ENCODE results near the gene DACT3.
A peak's percentile ranks its signal among the peaks of the same experiment; 100 is the strongest.
"Not testable (repeated sequence)": the region's sequence is repeated elsewhere in the genome, so short reads cannot be mapped to it uniquely, and the experiment has no call there.

Gene DACT3

DNA sequence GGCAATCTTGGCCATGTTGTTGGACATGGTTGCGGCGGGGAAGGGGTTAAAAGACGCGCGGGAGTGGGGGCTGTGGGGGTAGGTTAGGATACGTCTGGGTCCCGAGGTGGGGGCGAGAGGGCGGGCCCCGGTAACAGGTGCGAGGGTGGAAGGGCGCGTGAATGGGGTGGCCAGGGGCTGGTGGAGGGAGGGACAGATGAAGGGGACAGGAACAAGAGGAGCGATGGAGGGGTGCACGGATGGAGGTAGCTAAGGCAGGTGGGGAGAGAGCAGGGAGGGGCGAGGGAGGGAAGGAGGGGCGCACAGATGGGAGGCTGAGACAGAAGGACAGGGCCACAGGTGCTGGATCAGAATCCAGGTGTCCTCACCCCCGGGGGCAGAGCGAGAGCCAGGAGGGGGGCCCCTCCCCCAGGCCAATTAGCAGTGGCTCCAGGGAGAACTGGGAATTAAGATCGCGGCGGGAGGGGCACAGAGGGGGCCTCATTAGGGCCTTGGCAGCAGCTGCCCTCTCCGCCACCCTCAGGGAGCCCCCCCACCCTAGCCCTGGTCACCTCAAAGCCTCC, 26.2 kb downstream of the DACT3 start:
- peaks cover 21 to 27% of the 10 kb centered on the region in 2 donors for H3K4me1 ChIP-seq (ENCODE audit: control insufficient read depth in 1 of 2, insufficient read depth in 2 of 2, low read length in 2 of 2)
- peaks cover 45 to 50% of the 10 kb centered on the region in 2 donors for H3K27me3 ChIP-seq (ENCODE audit: control insufficient read depth in 1 of 2, insufficient read depth in 2 of 2, low read length in 2 of 2)
- H3K4me3 ChIP-seq (ENCODE audit: low read depth in 1 of 2, low read length in 2 of 2) = no peak overlapping the region
- no peaks in the 10 kb centered on the region for H3K36me3 ChIP-seq (ENCODE audit: control insufficient read depth in 1 of 2, insufficient read depth in 2 of 2, low read length in 2 of 2)
- H3K9ac ChIP-seq (ENCODE audit: low read depth in 1 of 2, low read length in 2 of 2) = no peak overlapping the region
- no peak overlapping the region for H3K27ac ChIP-seq (ENCODE audit: low read depth, low read length)
- H3K9me3 ChIP-seq (ENCODE audit: control insufficient read depth in 1 of 2, low read length in 2 of 2) = no peaks in the 10 kb centered on the region

DNA sequence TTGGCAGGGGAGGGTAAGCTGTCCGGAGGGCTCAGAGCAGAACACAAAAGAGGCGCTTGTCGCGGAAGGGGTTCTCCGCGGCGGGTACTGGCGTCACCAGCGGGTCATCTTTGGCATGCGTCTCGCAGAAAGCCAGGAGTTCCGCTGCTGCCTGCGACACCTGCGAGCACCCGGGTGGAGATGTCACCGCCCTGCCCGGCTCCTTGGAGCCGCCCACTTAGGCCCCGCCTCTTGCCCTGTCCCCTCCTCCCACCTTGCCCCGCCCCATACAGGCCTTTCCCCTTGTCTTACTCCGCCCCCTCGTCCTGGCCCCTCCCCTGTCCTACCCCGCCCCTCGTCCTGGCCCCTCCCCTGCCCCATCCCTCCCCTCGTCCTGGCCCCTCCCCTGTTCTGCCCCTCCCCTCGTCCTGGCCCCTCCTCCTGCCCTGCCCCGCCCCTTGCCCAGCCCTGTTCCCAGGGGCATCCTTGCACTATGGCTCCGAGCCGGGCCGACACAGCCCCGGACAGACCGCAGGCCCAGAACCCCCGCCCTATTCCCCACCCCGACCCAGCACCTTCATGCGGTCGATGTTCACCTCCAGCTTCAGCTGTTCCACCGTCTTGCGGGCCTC, 26.8 kb downstream of the DACT3 start:
- Histone ChIP-seq H3K9me3 (ENCODE audit: control insufficient read depth in 1 of 2, low read length in 2 of 2) (no peaks in the 10 kb centered on the region), H3K4me1 (ENCODE audit: control insufficient read depth in 1 of 2, insufficient read depth in 2 of 2, low read length in 2 of 2) (peaks cover 15 to 21% of the 10 kb centered on the region in 2 donors), H3K27ac (ENCODE audit: low read depth, low read length) (no peak overlapping the region), H3K4me3 (ENCODE audit: low read depth in 1 of 2, low read length in 2 of 2) (peak overlapping the region; percentile 59 to 65), H3K27me3 (ENCODE audit: control insufficient read depth in 1 of 2, insufficient read depth in 2 of 2, low read length in 2 of 2) (peaks cover 40 to 45% of the 10 kb centered on the region in 2 donors), H3K9ac (ENCODE audit: low read depth in 1 of 2, low read length in 2 of 2) (peak overlapping the region; percentile 14 to 30), H3K36me3 (ENCODE audit: control insufficient read depth in 1 of 2, insufficient read depth in 2 of 2, low read length in 2 of 2) (no peaks in the 10 kb centered on the region)

DNA sequence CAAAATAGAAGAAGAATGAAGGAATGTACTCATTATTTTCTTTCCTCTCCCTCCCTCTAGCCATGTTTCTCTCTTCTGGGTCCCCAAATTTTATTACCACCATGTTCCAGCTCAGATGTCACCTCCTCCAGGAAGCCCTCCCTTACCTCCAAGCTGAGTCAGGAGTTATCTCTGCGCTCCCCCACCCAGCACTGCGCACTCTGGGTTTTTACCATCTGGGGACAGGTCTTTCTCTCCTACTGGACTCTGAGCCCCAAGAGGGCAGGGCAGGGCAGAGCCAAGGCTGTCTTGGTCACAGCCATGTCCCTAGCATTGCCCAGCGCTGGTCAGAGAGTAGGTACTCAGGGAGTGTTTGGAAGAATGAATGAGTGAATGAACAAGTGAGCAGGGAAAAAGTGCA, 27.9 kb downstream of the DACT3 start:
- Histone ChIP-seq H3K36me3 (ENCODE audit: control insufficient read depth in 1 of 2, insufficient read depth in 2 of 2, low read length in 2 of 2) (no peaks in the 10 kb centered on the region), H3K4me1 (ENCODE audit: control insufficient read depth in 1 of 2, insufficient read depth in 2 of 2, low read length in 2 of 2) (peaks cover 11 to 15% of the 10 kb centered on the region in 2 donors), H3K4me3 (ENCODE audit: low read depth in 1 of 2, low read length in 2 of 2) (peak overlapping the region in 1 of 2 donors; percentile 65), H3K27me3 (ENCODE audit: control insufficient read depth in 1 of 2, insufficient read depth in 2 of 2, low read length in 2 of 2) (peaks cover 36 to 41% of the 10 kb centered on the region in 2 donors), H3K9me3 (ENCODE audit: control insufficient read depth in 1 of 2, low read length in 2 of 2) (no peaks in the 10 kb centered on the region), H3K27ac (ENCODE audit: low read depth, low read length) (no peak overlapping the region), H3K9ac (ENCODE audit: low read depth in 1 of 2, low read length in 2 of 2) (no peak overlapping the region)

DNA sequence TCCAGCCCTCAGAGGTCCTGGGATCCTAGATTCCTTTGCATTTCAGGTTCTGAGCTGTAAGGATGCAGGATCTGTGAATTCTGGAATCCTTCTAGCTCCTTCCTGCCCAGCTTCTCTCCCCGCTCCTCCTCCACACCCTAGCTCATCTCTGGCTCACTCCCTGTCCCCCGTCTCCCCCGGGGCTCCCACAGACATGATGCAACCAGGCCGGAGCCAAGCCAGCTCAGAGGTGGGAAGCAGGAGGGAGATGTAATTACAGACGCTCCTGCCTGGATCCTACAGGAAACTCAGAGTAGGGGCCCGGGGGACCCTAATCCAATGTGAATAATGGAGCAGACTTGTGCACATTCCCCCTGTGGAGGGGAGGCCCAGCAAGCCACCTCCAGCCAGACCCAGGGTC, 29.5 kb downstream of the DACT3 start:
- no peak overlapping the region for H3K9ac ChIP-seq (ENCODE audit: low read depth in 1 of 2, low read length in 2 of 2)
- peaks cover 10 to 15% of the 10 kb centered on the region in 2 donors for H3K4me1 ChIP-seq (ENCODE audit: control insufficient read depth in 1 of 2, insufficient read depth in 2 of 2, low read length in 2 of 2)
- H3K36me3 ChIP-seq (ENCODE audit: control insufficient read depth in 1 of 2, insufficient read depth in 2 of 2, low read length in 2 of 2) = no peaks in the 10 kb centered on the region
- no peak overlapping the region for H3K27ac ChIP-seq (ENCODE audit: low read depth, low read length)
- no peaks in the 10 kb centered on the region for H3K9me3 ChIP-seq (ENCODE audit: control insufficient read depth in 1 of 2, low read length in 2 of 2)
- peaks cover 24 to 27% of the 10 kb centered on the region in 2 donors for H3K27me3 ChIP-seq (ENCODE audit: control insufficient read depth in 1 of 2, insufficient read depth in 2 of 2, low read length in 2 of 2)
- no peak overlapping the region for H3K4me3 ChIP-seq (ENCODE audit: low read depth in 1 of 2, low read length in 2 of 2)

DNA sequence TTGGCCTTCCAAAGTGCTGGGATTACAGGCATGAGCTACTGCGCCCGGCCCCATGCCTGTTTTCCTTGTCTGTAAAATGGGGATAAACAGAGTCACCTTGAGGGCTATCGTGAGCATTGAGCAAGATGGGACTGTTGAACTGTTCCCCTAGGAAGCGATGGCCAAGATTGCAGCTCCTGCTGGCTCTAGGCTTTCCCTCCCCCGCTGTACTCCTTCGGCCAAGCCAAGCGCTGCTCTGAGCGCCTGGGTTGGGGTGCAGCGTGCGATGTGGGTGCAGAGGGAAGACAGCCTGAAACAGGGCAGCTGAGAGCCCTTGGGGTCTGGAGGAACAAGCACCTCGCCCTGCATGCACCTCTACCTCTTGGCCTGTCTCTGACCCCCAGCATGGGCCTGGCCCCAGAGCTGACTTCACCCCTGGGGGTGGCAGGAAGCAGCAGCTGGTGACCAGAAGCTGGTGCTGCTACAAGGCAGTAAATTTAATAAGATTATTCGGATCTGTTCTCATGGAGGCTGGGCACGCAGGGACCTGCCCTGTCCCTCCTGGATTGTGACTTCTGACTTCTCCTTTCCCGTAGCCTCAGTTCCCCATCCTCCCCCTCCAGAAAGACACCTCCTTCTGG, 30.3 kb downstream of the DACT3 start:
- H3K27ac ChIP-seq (ENCODE audit: low read depth, low read length) = no peak overlapping the region
- no peaks in the 10 kb centered on the region for H3K36me3 ChIP-seq (ENCODE audit: control insufficient read depth in 1 of 2, insufficient read depth in 2 of 2, low read length in 2 of 2)
- no peak overlapping the region for H3K4me3 ChIP-seq (ENCODE audit: low read depth in 1 of 2, low read length in 2 of 2)
- H3K9me3 ChIP-seq (ENCODE audit: control insufficient read depth in 1 of 2, low read length in 2 of 2) = no peaks in the 10 kb centered on the region
- H3K9ac ChIP-seq (ENCODE audit: low read depth in 1 of 2, low read length in 2 of 2) = no peak overlapping the region
- H3K4me1 ChIP-seq (ENCODE audit: control insufficient read depth in 1 of 2, insufficient read depth in 2 of 2, low read length in 2 of 2) = peaks cover 11 to 16% of the 10 kb centered on the region in 2 donors
- peaks cover 18 to 23% of the 10 kb centered on the region in 2 donors for H3K27me3 ChIP-seq (ENCODE audit: control insufficient read depth in 1 of 2, insufficient read depth in 2 of 2, low read length in 2 of 2)

DNA sequence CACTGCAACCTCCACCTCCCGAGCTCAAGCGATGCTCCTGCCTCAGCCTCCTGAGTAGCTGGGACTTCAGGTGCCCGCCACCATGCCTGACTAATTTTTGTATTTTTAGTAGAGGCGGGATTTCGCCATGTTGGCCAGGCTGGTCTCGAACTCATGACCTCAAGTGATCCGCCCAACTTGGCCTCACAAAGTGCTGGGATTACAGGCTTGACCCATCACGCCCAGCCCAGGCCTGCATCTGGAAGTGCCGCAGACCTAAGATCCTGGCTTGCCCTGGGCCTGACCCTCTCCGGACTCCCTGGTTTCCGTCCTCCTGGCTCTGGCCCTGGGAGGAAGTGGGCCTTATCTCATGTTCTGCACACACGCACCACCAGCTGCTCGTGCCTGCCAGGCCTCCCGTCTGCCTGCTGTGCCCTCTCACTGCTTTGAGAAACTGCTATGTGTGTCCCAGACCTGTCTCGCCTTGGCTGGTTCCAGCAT, 31.4 kb downstream of the DACT3 start:
- H3K4me3 ChIP-seq (ENCODE audit: low read depth in 1 of 2, low read length in 2 of 2) = no peak overlapping the region
- peaks cover 18 to 23% of the 10 kb centered on the region in 2 donors for H3K27me3 ChIP-seq (ENCODE audit: control insufficient read depth in 1 of 2, insufficient read depth in 2 of 2, low read length in 2 of 2)
- H3K9me3 ChIP-seq (ENCODE audit: control insufficient read depth in 1 of 2, low read length in 2 of 2) = no peaks in the 10 kb centered on the region
- H3K9ac ChIP-seq (ENCODE audit: low read depth in 1 of 2, low read length in 2 of 2) = no peak overlapping the region
- peaks cover 13 to 24% of the 10 kb centered on the region in 2 donors for H3K4me1 ChIP-seq (ENCODE audit: control insufficient read depth in 1 of 2, insufficient read depth in 2 of 2, low read length in 2 of 2)
- no peak overlapping the region for H3K27ac ChIP-seq (ENCODE audit: low read depth, low read length)
- no peaks in the 10 kb centered on the region for H3K36me3 ChIP-seq (ENCODE audit: control insufficient read depth in 1 of 2, insufficient read depth in 2 of 2, low read length in 2 of 2)

DNA sequence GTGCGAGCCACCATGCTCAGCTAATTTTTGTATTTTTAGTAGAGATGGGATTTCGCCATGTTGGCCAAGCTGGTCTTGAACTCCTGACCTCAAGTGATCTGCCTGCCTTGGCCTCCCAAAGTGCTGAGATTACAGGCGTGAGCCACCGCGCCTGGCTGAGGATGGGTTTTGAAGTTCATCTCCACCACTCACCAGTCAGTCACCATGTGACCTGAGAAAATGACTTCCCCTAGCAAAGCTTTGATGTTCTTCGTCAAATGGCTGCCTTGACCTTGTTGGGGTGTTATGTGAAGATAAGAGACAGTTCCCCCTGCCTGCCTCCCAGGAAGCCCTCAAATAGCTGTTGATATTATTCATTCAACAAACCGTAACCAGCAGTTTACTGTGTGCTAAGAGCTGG, 32.0 kb downstream of the DACT3 start:
- not testable (repeated sequence) for H3K27ac ChIP-seq (ENCODE audit: low read depth, low read length); H3K4me3 ChIP-seq (ENCODE audit: low read depth in 1 of 2, low read length in 2 of 2); H3K36me3 ChIP-seq (ENCODE audit: control insufficient read depth in 1 of 2, insufficient read depth in 2 of 2, low read length in 2 of 2); H3K9ac ChIP-seq (ENCODE audit: low read depth in 1 of 2, low read length in 2 of 2); H3K9me3 ChIP-seq (ENCODE audit: control insufficient read depth in 1 of 2, low read length in 2 of 2)
- peaks cover 18 to 23% of the 10 kb centered on the region in 2 donors for H3K27me3 ChIP-seq (ENCODE audit: control insufficient read depth in 1 of 2, insufficient read depth in 2 of 2, low read length in 2 of 2)
- H3K4me1 ChIP-seq (ENCODE audit: control insufficient read depth in 1 of 2, insufficient read depth in 2 of 2, low read length in 2 of 2) = peaks cover 12 to 22% of the 10 kb centered on the region in 2 donors

DNA sequence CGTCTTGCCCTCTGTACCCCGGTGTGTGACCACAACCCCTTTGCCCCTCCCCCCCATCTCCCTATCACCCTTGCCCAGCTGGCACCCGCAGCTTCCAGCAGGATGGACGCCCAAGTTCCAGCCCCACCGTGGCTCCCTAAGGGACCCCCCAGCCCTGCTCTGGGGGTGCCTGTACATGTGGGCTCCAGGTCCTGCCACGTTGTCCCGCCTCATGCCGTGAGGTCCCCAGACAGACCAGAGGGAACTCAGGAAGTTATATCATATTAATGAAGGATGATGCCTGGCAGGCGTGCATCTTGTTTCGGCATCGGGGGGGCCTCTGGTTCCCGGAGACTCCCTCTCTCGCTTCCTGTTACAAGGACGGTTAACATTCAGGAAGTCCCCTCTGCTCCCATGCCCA, 34.5 kb downstream of the DACT3 start:
- Histone ChIP-seq H3K36me3 (ENCODE audit: control insufficient read depth in 1 of 2, insufficient read depth in 2 of 2, low read length in 2 of 2) (no peaks in the 10 kb centered on the region), H3K9ac (ENCODE audit: low read depth in 1 of 2, low read length in 2 of 2) (no peak overlapping the region), H3K9me3 (ENCODE audit: control insufficient read depth in 1 of 2, low read length in 2 of 2) (no peaks in the 10 kb centered on the region), H3K4me3 (ENCODE audit: low read depth in 1 of 2, low read length in 2 of 2) (no peak overlapping the region), H3K27me3 (ENCODE audit: control insufficient read depth in 1 of 2, insufficient read depth in 2 of 2, low read length in 2 of 2) (peaks cover 1 to 21% of the 10 kb centered on the region in 2 donors), H3K27ac (ENCODE audit: low read depth, low read length) (no peak overlapping the region), H3K4me1 (ENCODE audit: control insufficient read depth in 1 of 2, insufficient read depth in 2 of 2, low read length in 2 of 2) (peaks cover 3 to 11% of the 10 kb centered on the region in 2 donors)

DNA sequence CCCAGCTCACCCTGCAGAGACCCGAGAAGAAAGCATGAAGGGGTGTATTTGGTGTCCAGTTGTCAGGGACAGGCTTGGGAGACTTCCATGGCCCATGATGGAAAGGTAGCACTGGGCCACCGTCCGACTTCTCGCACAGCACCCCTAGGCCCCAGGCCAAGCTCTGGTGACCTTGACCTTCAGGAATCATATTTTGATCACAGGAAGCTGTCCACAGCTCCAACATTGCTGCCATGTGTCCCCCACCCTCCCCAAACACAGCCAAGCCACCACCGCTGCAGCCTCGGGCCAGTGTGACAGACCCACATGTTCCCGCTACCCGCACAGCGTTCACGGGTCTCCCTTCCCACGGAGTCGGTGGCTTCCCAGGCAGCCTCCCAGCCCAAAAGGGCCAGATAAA, 35.3 kb downstream of the DACT3 start:
- no peak overlapping the region for H3K9ac ChIP-seq (ENCODE audit: low read depth in 1 of 2, low read length in 2 of 2)
- H3K27me3 ChIP-seq (ENCODE audit: control insufficient read depth in 1 of 2, insufficient read depth in 2 of 2, low read length in 2 of 2) = peaks cover under 1 to 22% of the 10 kb centered on the region in 2 donors
- peaks cover 3 to 11% of the 10 kb centered on the region in 2 donors for H3K4me1 ChIP-seq (ENCODE audit: control insufficient read depth in 1 of 2, insufficient read depth in 2 of 2, low read length in 2 of 2)
- H3K4me3 ChIP-seq (ENCODE audit: low read depth in 1 of 2, low read length in 2 of 2) = no peak overlapping the region
- no peaks in the 10 kb centered on the region for H3K9me3 ChIP-seq (ENCODE audit: control insufficient read depth in 1 of 2, low read length in 2 of 2)
- peak overlapping the region; percentile 70 for H3K27ac ChIP-seq (ENCODE audit: low read depth, low read length)
- no peaks in the 10 kb centered on the region for H3K36me3 ChIP-seq (ENCODE audit: control insufficient read depth in 1 of 2, insufficient read depth in 2 of 2, low read length in 2 of 2)

DNA sequence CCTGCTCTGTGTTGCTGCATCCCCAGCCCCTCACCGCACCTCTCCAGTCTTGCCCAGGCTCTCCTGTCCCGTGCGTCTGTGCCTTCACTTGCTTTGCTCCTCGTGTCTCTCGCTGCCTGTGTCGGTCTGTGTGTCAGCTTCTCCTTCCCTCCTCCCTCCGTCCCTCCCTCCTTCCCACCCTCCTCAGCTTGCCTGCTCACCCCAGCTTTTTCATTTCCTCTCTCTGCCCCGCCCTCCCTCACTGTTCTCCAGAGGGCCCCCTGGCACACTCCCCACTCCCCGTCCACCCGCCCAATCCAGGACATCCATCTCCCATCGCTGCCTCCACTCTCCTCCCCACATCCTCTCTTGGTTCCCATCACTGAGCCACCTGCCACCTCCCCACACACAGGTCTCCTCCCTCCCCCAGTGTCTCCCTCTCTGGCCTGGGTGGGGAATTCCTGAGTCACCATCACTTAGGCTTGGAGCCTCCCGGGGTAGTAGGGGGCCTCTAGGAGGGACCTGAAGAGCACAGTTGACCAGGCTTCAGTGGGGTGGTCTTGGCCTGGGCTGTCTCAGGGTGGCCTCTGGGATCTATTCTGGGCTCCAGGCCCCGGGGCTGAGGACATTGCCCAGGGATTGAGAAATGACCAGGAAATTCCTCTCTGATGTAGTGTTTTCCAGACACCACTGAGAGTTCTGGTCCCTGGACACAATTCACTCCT, 35.9 kb downstream of the DACT3 start, which contains the start of gene PTGIR:
TSS of gene PTGIR (minus strand) at position 132 of the 704 bp plus-strand sequence. CDS start 864 bp downstream, outside the sequence.
- Histone ChIP-seq H3K4me3 (ENCODE audit: low read depth in 1 of 2, low read length in 2 of 2) (peak within 1 kb of the TSS; percentile 17 to 40), H3K4me1 (ENCODE audit: control insufficient read depth in 1 of 2, insufficient read depth in 2 of 2, low read length in 2 of 2) (peaks cover 3 to 11% of the 10 kb centered on the region in 2 donors), H3K9ac (ENCODE audit: low read depth in 1 of 2, low read length in 2 of 2) (no peak within 1 kb of the TSS), H3K27ac (ENCODE audit: low read depth, low read length) (peak within 1 kb of the TSS; percentile 70), H3K36me3 (ENCODE audit: control insufficient read depth in 1 of 2, insufficient read depth in 2 of 2, low read length in 2 of 2) (no peaks in the 10 kb centered on the region), H3K27me3 (ENCODE audit: control insufficient read depth in 1 of 2, insufficient read depth in 2 of 2, low read length in 2 of 2) (peaks cover 4 to 19% of the 10 kb centered on the region in 2 donors), H3K9me3 (ENCODE audit: control insufficient read depth in 1 of 2, low read length in 2 of 2) (no peaks in the 10 kb centered on the region)

Data from duodenal mucosa (tissue), 2 donors.